ENCODE measurements around the gene DHRS9.
"Not testable (repeated sequence)": the region's sequence is repeated elsewhere in the genome, so short reads cannot be mapped to it uniquely, and the experiment has no call there.

GRCh38 chr2:169136428-169136827 lies 67.1 kb downstream of the DHRS9 start:
- TF ChIP-seq CTCF (IDR thresholded peaks at IDR 0.05); POLR2A (IDR thresholded peaks at IDR 0.05; ENCODE audit: low read length); CHD4 (IDR thresholded peaks at IDR 0.05; ENCODE audit: borderline replicate concordance); NPAS2 (CRISPR knock-in tag; IDR thresholded peaks at IDR 0.05; ENCODE audit: borderline replicate concordance); ZSCAN20 (CRISPR knock-in tag; IDR thresholded peaks at IDR 0.05); MAZ (IDR thresholded peaks at IDR 0.05; ENCODE audit: borderline replicate concordance, low read depth, low read length); RCOR1 (IDR thresholded peaks at IDR 0.05; ENCODE audit: low read depth, low read length); CBX8 (IDR thresholded peaks at IDR 0.05); TP53 (CRISPR knock-in tag; IDR thresholded peaks at IDR 0.05); NR3C1 (IDR thresholded peaks at IDR 0.05); NFE2L2 (conservative IDR thresholded peaks at IDR 0.05; ENCODE audit: low read length); EP300 (IDR thresholded peaks at IDR 0.05); RARB (CRISPR knock-in tag; IDR thresholded peaks at IDR 0.05); USF2 (IDR thresholded peaks at IDR 0.05): not testable (repeated sequence)
